ENCODE data around the gene FAF2. TPM values are rescaled to one million over a fixed set of nuclear protein-coding genes. Genes with fewer than 3 reads are reported as not detected.

Gene FAF2
- 32.3 and 33.4 TPM in 2 replicates for total RNA-seq (ENCODE audit: low replicate concordance)

- H3K27me3 Mint-ChIP-seq (ENCODE audit: insufficient read depth, low read depth): peaks cover 4% of the 10 kb centered on the region
- H3K4me1 ChIP-seq: peaks cover 14% of the 10 kb centered on the region
- peaks cover 19% of the 10 kb centered on the region for H4K20me1 ChIP-seq (ENCODE audit: low read depth)
- peaks cover 5% of the 10 kb centered on the region for H3K36me3 ChIP-seq
- peaks cover 60% of the 10 kb centered on the region for H3K79me2 ChIP-seq (ENCODE audit: low read depth)
- peak within 1 kb of the TSS; percentile 95 for H3K4me2 ChIP-seq
- peak within 1 kb of the TSS; percentile 98 for H3K9ac ChIP-seq
- H3K4me3 Mint-ChIP-seq: peak within 1 kb of the TSS; percentile 99
- no peaks in the 10 kb centered on the region for H3K9me3 Mint-ChIP-seq
- DNase-seq (ENCODE audit: low spot score): peak; percentile 99
- peak within 1 kb of the TSS; percentile 84 for H2AFZ ChIP-seq (replicated peaks)
- peaks cover 2% of the 10 kb centered on the region for H3K36me3 Mint-ChIP-seq
- H3K9me3 ChIP-seq (ENCODE audit: low read depth): no peaks in the 10 kb centered on the region
- peak within 1 kb of the TSS; percentile 95 for H3K4me3 ChIP-seq
- H3K27ac ChIP-seq: peak within 1 kb of the TSS; percentile 90
- TF ChIP-seq EZH2phosphoT487 (IDR thresholded peaks at IDR 0.05) (no peak), CTCF (IDR thresholded peaks at IDR 0.05) (peak; percentile 99)
- H3K27ac Mint-ChIP-seq: peak within 1 kb of the TSS; percentile 100
- peaks cover 8% of the 10 kb centered on the region for H3K4me1 Mint-ChIP-seq
- peaks cover 14% of the 10 kb centered on the region for H3F3A ChIP-seq (ENCODE audit: low read depth)
- no peaks in the 10 kb centered on the region for H3K27me3 ChIP-seq
These were observed at the start of gene FAF2 for GRCh38 chr5:176447978-176448608. Gene FAF2 (plus strand): TSS chr5:176448385. CDS start chr5:176448408, 23 bp downstream.

GRCh38 chr5:176400382-176401156 lies 47.6 kb upstream of the FAF2 start:
- no peaks in the 10 kb centered on the region for H3K79me2 ChIP-seq (ENCODE audit: low read depth)
- TF ChIP-seq EZH2 (IDR thresholded peaks at IDR 0.05) (no peak), EZH2phosphoT487 (IDR thresholded peaks at IDR 0.05) (no peak), CTCF (IDR thresholded peaks at IDR 0.05) (no peak)
- no peaks in the 10 kb centered on the region for H4K20me1 ChIP-seq (ENCODE audit: low read depth)
- H3K27ac Mint-ChIP-seq: peak overlapping the region; percentile 48
- H3K4me3 ChIP-seq: no peak overlapping the region
- no peaks in the 10 kb centered on the region for H3K4me1 ChIP-seq
- no peaks in the 10 kb centered on the region for H3F3A ChIP-seq (ENCODE audit: low read depth)
- H3K4me1 Mint-ChIP-seq: peaks cover 2% of the 10 kb centered on the region
- no peak overlapping the region for H3K4me2 ChIP-seq
- no peak overlapping the region for H3K4me3 Mint-ChIP-seq
- H3K27me3 Mint-ChIP-seq (ENCODE audit: insufficient read depth, low read depth): peaks cover 2% of the 10 kb centered on the region
- H3K9me3 Mint-ChIP-seq: no peaks in the 10 kb centered on the region
- no peaks in the 10 kb centered on the region for H3K9me3 ChIP-seq (ENCODE audit: low read depth)
- H3K9ac ChIP-seq: no peak overlapping the region
- H3K36me3 ChIP-seq: no peaks in the 10 kb centered on the region
- H3K27me3 ChIP-seq: no peaks in the 10 kb centered on the region
- H3K36me3 Mint-ChIP-seq: no peaks in the 10 kb centered on the region
- no peak for DNase-seq (ENCODE audit: low spot score)
- no peak overlapping the region for H3K27ac ChIP-seq
- H2AFZ ChIP-seq (replicated peaks): no peak overlapping the region

DNA sequence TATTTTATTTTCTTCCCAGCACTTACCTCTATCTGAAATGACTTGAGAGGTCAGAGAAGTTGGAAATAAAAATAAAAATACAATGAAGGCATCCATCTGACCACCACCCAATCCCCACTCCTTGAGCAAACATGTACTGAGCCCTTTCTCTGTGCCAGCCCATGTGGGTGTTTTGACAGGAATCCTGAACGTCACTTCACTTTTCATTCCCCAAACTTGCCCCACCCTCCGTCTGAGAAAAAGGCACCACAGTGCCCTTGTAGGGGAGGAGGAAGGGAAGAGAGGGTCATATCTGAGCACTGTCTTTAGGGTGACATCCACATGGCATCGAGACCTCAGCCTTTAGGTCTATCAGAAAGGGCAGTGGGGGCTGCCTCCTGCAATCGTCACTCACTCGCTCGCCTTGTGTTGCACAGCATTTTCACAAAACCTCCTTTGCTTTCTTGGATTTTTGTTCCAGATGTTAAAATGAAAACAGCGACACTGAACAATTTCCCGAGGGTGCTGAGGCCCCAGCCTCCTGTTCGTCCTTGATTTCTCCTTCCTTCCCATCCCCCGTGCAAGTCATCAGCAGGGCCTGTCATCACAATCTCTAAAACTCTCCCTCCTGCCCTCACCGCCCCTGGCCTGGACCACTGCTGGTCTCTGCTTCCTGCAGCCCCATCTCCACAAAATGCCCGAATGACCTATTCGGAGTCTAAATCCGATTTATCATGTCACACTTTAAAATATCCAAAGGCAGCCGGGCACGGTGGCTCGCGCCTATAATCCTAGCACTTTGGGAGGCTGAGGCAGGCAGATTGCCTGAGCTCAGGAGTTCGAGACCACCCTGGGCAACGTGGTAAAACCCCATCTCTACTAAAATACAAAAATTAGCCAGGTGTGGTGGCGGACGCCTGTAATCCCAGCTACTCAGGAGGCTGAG lies 46.6 kb upstream of the FAF2 start:
- no peaks in the 10 kb centered on the region for H3K36me3 Mint-ChIP-seq
- peaks cover 2% of the 10 kb centered on the region for H3K4me1 Mint-ChIP-seq
- H3K27me3 Mint-ChIP-seq (ENCODE audit: insufficient read depth, low read depth): peaks cover 2% of the 10 kb centered on the region
- H3K4me3 Mint-ChIP-seq: no peak overlapping the region
- Histone ChIP-seq H3F3A (ENCODE audit: low read depth) (peaks cover 4% of the 10 kb centered on the region), H4K20me1 (ENCODE audit: low read depth) (no peaks in the 10 kb centered on the region), H3K4me2 (no peak overlapping the region), H3K27ac (no peak overlapping the region), H3K4me3 (no peak overlapping the region), H2AFZ (replicated peaks) (no peak overlapping the region), H3K9ac (no peak overlapping the region), H3K9me3 (ENCODE audit: low read depth) (no peaks in the 10 kb centered on the region), H3K27me3 (no peaks in the 10 kb centered on the region), H3K79me2 (ENCODE audit: low read depth) (no peaks in the 10 kb centered on the region), H3K4me1 (peaks cover 5% of the 10 kb centered on the region), H3K36me3 (no peaks in the 10 kb centered on the region)
- H3K9me3 Mint-ChIP-seq: no peaks in the 10 kb centered on the region
- no peak for TF ChIP-seq EZH2 (IDR thresholded peaks at IDR 0.05)
- TF ChIP-seq EZH2phosphoT487 (IDR thresholded peaks at IDR 0.05): no peak
- TF ChIP-seq CTCF (IDR thresholded peaks at IDR 0.05): no peak
- no peak for DNase-seq (ENCODE audit: low spot score)
- peak overlapping the region; percentile 22 for H3K27ac Mint-ChIP-seq

Data from neural progenitor cell (in vitro differentiated cells).